Heart right ventricle (tissue), 16 donors: ENCODE data around the gene DRD1. TPM values are rescaled to one million over a fixed set of nuclear protein-coding genes. Genes with fewer than 3 reads are reported as not detected.

Experiments
- ATAC-seq, 8 donors: fragments of 200-7000 bp; cut with Tn5 transposase; one replicate each; pipeline ENCODE4 v1.9.1; 2020; ENCODE audit warnings: mild to moderate bottlenecking in 8 of 8, moderate library complexity in 8 of 8, moderate number of reproducible peaks in 1 of 8
- DNase-seq, 2 donors: peaks; one replicate each; pipeline ENCODE4 v3.0.0-alpha.2; 2020
- H3K27ac ChIP-seq, 10 donors: fragments of 200-600 bp; sonication (generic) in 2 of 10; one replicate each; pipeline versions ENCODE4 v1.5.0 to v1.8.0; 2020 to 2022; ENCODE audit warnings: mild to moderate bottlenecking in 3 of 10
- H3K27me3 ChIP-seq, 7 donors: fragments of 200-600 bp; one replicate each; pipeline ENCODE4 v1.8.0; 2021 to 2022; ENCODE audit warnings: mild to moderate bottlenecking in 2 of 7
- H3K36me3 ChIP-seq, 9 donors: fragments of 200-600 bp; sonication (generic) in 1 of 9; one replicate each; pipeline versions ENCODE4 v1.5.0 to v1.8.0; 2020 to 2022; ENCODE audit warnings: mild to moderate bottlenecking in 2 of 9
- H3K4me1 ChIP-seq, 9 donors: fragments of 200-600 bp; sonication (generic) in 1 of 9; one replicate each; pipeline versions ENCODE4 v1.5.0 to v1.8.0; 2020 to 2022; ENCODE audit warnings: mild to moderate bottlenecking in 4 of 9
- H3K4me3 ChIP-seq, 10 donors: fragments of 200-600 bp; sonication (generic) in 2 of 10; one replicate each; pipeline versions ENCODE4 v1.5.0 to v1.8.0; 2020 to 2022; ENCODE audit warnings: mild to moderate bottlenecking in 7 of 10, moderate library complexity in 2 of 10
- H3K9me3 ChIP-seq, 11 donors: fragments of 200-600 bp in 10 of 11; sonication (generic) in 2 of 11; one replicate each; pipeline versions ENCODE4 v1.5.0 to v1.8.0; 2013 to 2022; ENCODE audit warnings: mild to moderate bottlenecking in 2 of 11, control low read depth in 1 of 11, moderate library complexity in 1 of 11
- CTCF ChIP-seq, 9 donors: fragments of 200-600 bp; sonication (generic) in 2 of 9; IDR thresholded peaks; one replicate each; pipeline versions ENCODE4 v1.5.0 to v1.8.0; 2021 to 2022; ENCODE audit warnings: antibody characterized with exemption in 9 of 9, mild to moderate bottlenecking in 5 of 9, moderate library complexity in 1 of 9
- WGBS, 2 donors: extraction: QIAGEN DNeasy Blood & Tissue Kit; methylation state at CpG; one replicate each; pipeline ENCODE4 v1.1.7; 2013; ENCODE audit warnings: inconsistent platforms in 1 of 2; 5-methylcytosine and 5-hydroxymethylcytosine counted together
- intact Hi-C, 10 donors: fragments of 100-400 bp; cut with DNase I; formaldehyde crosslinking; loops; one replicate each; pipeline versions ENCODE4 v1.11.1 to v1.14.2; 2022
- polyA plus RNA-seq, 2 donors: library from polyadenylated mRNA; stranded (reverse); fragments of 200-250 nt; gene quantifications; one replicate each; pipeline ENCODE4 v1.2.3, GENCODE V29; 2013
- total RNA-seq, 10 donors: library from RNA; stranded (reverse); fragmentation: NEBNext Ultra II Directional in 3 of 10; extraction: Animal tissue kit (Norgen Biotek cat#: 25700) in 3 of 10; gene quantifications; one replicate each; pipeline versions ENCODE4 v1.2.1 to v1.2.4, GENCODE V29; 2021 to 2023
- donor health status: Arrhythmogenic right ventricular cardiomyopathy.
- donor health status: ischemic (EF 13 %, LVEDD 7.1; RV severe dilation, severe dysfunction).
- donor health status: healthy with polysubstance abuse.
- donor health status: DM: no; HTN: yes; CAD: no.
- donor health status: DM: no; HTN: no; CAD: no.
- donor health status: ischemic (EF 25% LVEDD 6.9; RV normal size, moderate dysfunction).
- donor health status: ischemic (EF 25% LVEDD 5.7; RV mildly dilated, moderate dysfunction).
- donor health status: healthy.
- donor health status: DM: yes; HTN: yes; CAD: no.
- donor health status: Ischemic cardiomyopathy.
- donor health status: ischemic (EF 35%, LVEDD 5.7; RV mildly dilated, moderate dysfunction).
- donor health status: nonischemic (EF 11% LVEDD 7.7; RV severe dilation, severe dysfunction).
- donor health status: DM: yes; HTN: yes; CAD: no.
- donor health status: PGD.
- donor health status: ischemic (EF 29% LVEDD 5.4; RV normal size, mild dysfunction).
- donor health status: nonischemic (EF 23%, LVEDD 6.1; RV moderate dilation, normal function).

The DRD1 gene
- total and polyA plus RNA-seq, 12 donors = 0.06 to 0.12 (median 0.09) TPM; not detected in 9

GRCh38 chr5:175418251-175418650 lies 25.7 kb downstream of the DRD1 start:
- intact Hi-C loops = no loop called here
- Histone ChIP-seq H3K27me3 (peaks cover 0 to 17% (median 7%) of the 10 kb centered on the region in 7 donors), H3K27ac (no peak overlapping the region), H3K9me3 (peaks cover 0 to 12% (median 0%) of the 10 kb centered on the region in 11 donors), H3K4me1 (no peaks in the 10 kb centered on the region), H3K4me3 (no peak overlapping the region), H3K36me3 (no peaks in the 10 kb centered on the region)
- ATAC-seq (no peak), DNase-seq (no peak)
- WGBS, 2 donors = 95% methylated on average over 1 of the region's 1 CpG
- no peak for TF ChIP-seq CTCF (IDR thresholded peaks at IDR 0.05)

GRCh38 chr5:175417384-175417783 lies 26.6 kb downstream of the DRD1 start:
- Histone ChIP-seq H3K4me3 (no peak overlapping the region), H3K27me3 (peaks cover 0 to 13% (median 7%) of the 10 kb centered on the region in 7 donors), H3K4me1 (no peaks in the 10 kb centered on the region), H3K27ac (no peak overlapping the region), H3K9me3 (peaks cover 0 to 12% (median 0%) of the 10 kb centered on the region in 11 donors), H3K36me3 (no peaks in the 10 kb centered on the region)
- intact Hi-C loops = no loop called here
- no peak for TF ChIP-seq CTCF (IDR thresholded peaks at IDR 0.05)
- DNase-seq = no peak
- no peak for ATAC-seq
- WGBS, 2 donors = 61 to 64% methylated on average over 2 of the region's 2 CpGs

- H3K9me3 ChIP-seq = peaks cover 0 to 12% (median 0%) of the 10 kb centered on the region in 11 donors
- TF ChIP-seq CTCF (IDR thresholded peaks at IDR 0.05) = no peak
- no peak for DNase-seq
- intact Hi-C loops = no loop called here
- ATAC-seq = no peak
- 92 to 94% methylated on average over 2 of the region's 2 CpGs for WGBS, 2 donors
- H3K27ac ChIP-seq = no peak overlapping the region
- no peaks in the 10 kb centered on the region for H3K4me1 ChIP-seq
- H3K36me3 ChIP-seq = no peaks in the 10 kb centered on the region
- H3K4me3 ChIP-seq = no peak overlapping the region
- H3K27me3 ChIP-seq = peaks cover 0 to 8% (median 5%) of the 10 kb centered on the region in 7 donors
These were observed 28.7 kb downstream of the DRD1 start for GRCh38 chr5:175415303-175415702.

GRCh38 chr5:175410926-175411325 lies 33.1 kb downstream of the DRD1 start:
- TF ChIP-seq CTCF (IDR thresholded peaks at IDR 0.05) = no peak
- 56 to 57% methylated on average over 2 of the region's 2 CpGs for WGBS, 2 donors
- Histone ChIP-seq H3K4me3 (no peak overlapping the region), H3K27me3 (no peaks in the 10 kb centered on the region), H3K36me3 (no peaks in the 10 kb centered on the region), H3K4me1 (no peaks in the 10 kb centered on the region), H3K9me3 (peaks cover 0 to 11% (median 0%) of the 10 kb centered on the region in 11 donors), H3K27ac (no peak overlapping the region)
- no peak for ATAC-seq
- intact Hi-C loops = no loop called here
- no peak for DNase-seq
